Measurements from ENCODE around the gene PTPRN. TPM values are rescaled to one million over a fixed set of nuclear protein-coding genes. Genes with fewer than 3 reads are reported as not detected.

The PTPRN gene
- total and polyA plus RNA-seq, 2 of the 8 experiments (the other 6 are each of a cell fraction or from before 2014, with no cell fraction given): 5.4 to 8.2 TPM

GRCh38 chr2:219270055-219270372 is 39.2 kb downstream of the PTPRN start (continued):
- TF ChIP-seq ATF2 (IDR thresholded peaks at IDR 0.05; ENCODE audit: low read length) (no peak), TCF12 (IDR thresholded peaks at IDR 0.05; ENCODE audit: low read depth, low read length) (no peak)
